Activated CD8-positive, alpha-beta memory T cell treated with anti-CD3 and anti-CD28 coated beads for 36 hours (primary cell): ENCODE results near the gene DARS1. TPM values are rescaled to one million over a fixed set of nuclear protein-coding genes. Genes with fewer than 3 reads are reported as not detected.
"Not testable (repeated sequence)": the region's sequence is repeated elsewhere in the genome, so short reads cannot be mapped to it uniquely, and the experiment has no call there.

ENCODE experiments used
- CTCF ChIA-PET: fragments of 350-600 bp; sonication (Branson Sonifier 250); formaldehyde crosslinking; loops from one replicate; lab custom pipeline; 2021; ENCODE audit warnings: antibody characterized with exemption; lab: Charles Lee
- POLR2A ChIA-PET: fragments of 350-600 bp; sonication (Branson Sonifier 250); formaldehyde crosslinking; loops from one replicate; lab custom pipeline; 2021; ENCODE audit warnings: antibody characterized with exemption; lab: Charles Lee
- total RNA-seq, 2 experiments: library from RNA; stranded (reverse); gene quantifications; one replicate each; pipeline ENCODE4 v1.2.3, GENCODE V29; 2021

DARS1 gene
- total RNA-seq, 2 experiments from 2014 or later = 159 to 160 TPM

DNA sequence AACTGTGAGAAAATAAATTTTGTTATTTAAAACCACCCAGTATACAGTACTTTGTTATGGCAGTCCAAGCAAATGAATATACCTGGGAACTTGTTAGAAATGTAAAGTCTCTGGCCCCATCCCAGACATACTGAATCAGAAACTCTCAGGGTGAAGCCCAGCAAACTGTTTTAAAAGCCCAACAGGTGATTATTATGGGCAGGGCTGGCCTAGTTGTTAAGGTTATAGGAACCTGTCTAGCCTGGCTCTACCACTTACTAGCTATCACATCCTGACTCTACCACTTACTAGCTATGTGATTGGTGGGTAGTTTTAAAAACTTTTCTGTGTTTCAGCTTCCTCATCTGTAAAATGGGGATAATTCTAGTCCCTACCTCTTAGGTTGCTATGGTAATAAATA, 8.0 kb upstream of the DARS1 start:
- ChIA-PET CTCF (no interaction called here), POLR2A (no interaction called here)

DNA sequence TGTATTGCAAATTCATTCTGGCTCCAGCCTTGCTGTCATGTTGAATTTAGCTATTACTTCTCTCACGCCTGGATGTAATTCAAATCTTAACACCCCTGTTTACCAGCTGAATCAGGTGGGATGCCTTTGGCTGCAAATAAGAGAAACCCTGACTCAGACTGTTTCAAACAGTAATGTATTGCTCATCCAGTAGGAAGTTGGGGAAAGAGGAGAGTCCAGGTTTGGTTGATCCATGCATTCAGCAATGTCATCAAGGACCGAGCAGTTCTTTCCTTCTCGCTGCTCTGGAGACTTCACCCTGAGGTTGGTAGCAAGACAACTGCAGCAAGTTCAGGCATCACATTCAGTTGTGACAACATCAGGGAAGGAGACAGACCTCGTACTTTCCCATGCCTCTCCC, 6.4 kb upstream of the DARS1 start:
- CTCF ChIA-PET = no interaction called here
- POLR2A ChIA-PET = no interaction called here

DNA sequence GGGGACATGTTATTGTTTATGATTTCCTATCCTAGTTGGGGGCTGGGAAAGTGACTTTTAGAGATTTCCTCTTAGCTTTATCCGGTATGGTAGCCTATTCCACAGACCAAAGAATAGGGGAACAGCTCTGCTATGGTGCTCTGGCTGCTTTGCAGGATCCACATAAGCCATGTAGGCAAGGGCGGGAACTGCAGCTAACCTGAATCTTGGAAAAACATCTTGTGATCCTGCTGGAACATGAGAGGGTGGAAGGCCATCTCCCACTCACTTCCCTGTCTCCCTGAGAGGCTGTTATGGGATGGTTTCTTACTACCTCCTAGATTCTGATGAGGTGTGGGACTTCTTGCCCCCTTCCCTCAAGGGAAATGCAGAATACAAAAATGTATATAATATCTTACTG, 2.0 kb upstream of the DARS1 start:
- ChIA-PET CTCF (no interaction called here), POLR2A (no interaction called here)

DNA sequence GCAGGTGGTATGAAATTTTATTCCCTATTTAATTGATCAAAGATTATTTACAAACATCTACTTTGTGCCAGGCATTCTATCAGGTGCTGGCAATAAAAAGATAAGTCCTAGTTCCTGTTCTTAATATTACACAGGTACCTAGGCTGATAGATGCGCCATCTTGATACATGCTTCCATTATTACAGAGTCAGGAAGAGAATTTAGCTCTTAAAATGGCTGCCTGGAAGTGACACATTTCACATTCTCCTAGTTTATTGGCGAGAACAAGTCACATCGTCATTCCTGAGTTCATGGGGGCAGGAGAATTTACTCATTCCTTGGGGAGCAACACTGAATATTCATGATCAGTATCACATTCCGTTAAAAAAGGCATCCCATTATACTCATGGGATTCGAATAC, 1.1 kb upstream of the DARS1 start:
- ChIA-PET CTCF (interaction anchor here (1.3 to 2.3 kb wide), 2 partner anchors 63 to 73 kb away, joined by 3 to 7 read pairs; no protein-coding TSS in a partner anchor), POLR2A (interaction anchor here (1.3 to 1.4 kb wide), 2 partner anchors 66 to 391 kb away, joined by 7 read pairs; no protein-coding TSS in a partner anchor)

DNA sequence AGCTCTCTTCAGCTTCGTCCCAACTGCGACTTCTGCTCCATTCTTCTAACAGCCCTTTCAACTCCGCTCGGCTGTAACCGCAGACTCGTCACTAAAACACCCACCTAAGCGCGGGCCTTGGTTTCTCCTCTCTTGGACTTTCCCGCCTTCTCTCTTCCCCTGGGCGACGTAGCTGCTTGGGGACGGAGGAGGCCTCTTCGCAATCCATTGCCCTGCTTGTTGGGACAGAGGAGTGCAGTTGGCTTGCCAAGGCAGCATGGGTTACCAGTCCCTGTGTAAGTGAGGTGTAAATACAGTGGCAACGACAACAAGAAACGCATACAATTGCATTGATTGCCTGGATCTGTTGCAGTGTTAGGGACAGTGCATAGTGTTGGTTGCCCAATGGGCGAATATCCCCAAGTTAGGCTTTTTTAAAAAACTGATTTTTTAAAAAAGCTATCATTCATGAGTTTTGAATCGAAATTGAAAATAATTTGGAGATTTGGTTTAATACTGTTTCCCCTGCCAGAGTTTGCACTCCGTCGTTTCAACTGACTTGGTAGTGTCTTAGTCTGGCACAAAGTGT, 484 bp upstream of the DARS1 start:
- CTCF ChIA-PET = interaction anchor here (1.3 to 2.3 kb wide), 2 partner anchors 64 to 72 kb away, joined by 3 to 7 read pairs; no protein-coding TSS in a partner anchor
- POLR2A ChIA-PET = interaction anchor here (0.6 to 1.4 kb wide), 10 partner anchors 23 to 396 kb away, joined by 3 to 7 read pairs (median 4); no protein-coding TSS in a partner anchor

DNA sequence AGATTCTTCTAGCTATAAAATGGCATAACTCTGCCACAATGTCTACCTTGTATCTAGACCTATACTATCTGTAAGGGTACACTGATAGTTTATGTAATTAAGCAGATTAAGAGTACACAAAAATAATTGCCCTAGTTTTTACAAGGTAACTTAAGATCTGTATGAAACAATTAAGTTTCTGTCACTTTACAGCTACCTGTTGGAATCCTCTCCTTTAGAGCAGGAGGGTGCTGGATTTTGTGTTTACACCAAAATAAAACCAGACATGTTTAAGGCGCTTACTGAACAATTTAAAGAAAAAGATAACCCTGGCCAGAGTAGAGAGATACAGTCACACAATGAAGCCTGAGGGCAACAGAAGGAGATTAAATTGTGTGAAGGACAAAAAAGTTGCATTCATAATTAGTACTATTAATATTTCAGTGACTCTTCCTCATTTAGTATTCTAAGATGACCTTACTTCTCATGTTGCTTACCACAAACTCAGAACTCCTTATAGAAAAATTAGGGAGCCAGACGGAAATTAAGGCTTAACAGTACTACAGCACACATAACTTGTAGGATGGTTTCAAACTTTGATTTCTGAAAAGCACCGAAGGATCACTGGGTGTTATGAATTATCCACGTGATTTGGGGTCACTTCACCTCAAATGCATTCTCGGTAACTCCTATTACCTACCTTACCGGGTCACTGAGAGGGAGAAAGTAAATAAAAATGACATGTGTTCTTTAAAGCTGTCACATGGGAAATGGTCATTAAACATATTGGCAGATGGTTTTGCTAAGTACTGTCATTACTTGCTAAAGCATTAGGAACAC, 1.0 kb downstream of the DARS1 start:
- CTCF ChIA-PET = interaction anchor here (1.1 to 2.3 kb wide), 3 partner anchors 65 to 398 kb away, joined by 3 to 7 read pairs (median 3); no protein-coding TSS in a partner anchor
- POLR2A ChIA-PET = interaction anchor here (0.7 to 1.2 kb wide), 4 partner anchors 68 to 398 kb away, joined by 3 read pairs; no protein-coding TSS in a partner anchor

DNA sequence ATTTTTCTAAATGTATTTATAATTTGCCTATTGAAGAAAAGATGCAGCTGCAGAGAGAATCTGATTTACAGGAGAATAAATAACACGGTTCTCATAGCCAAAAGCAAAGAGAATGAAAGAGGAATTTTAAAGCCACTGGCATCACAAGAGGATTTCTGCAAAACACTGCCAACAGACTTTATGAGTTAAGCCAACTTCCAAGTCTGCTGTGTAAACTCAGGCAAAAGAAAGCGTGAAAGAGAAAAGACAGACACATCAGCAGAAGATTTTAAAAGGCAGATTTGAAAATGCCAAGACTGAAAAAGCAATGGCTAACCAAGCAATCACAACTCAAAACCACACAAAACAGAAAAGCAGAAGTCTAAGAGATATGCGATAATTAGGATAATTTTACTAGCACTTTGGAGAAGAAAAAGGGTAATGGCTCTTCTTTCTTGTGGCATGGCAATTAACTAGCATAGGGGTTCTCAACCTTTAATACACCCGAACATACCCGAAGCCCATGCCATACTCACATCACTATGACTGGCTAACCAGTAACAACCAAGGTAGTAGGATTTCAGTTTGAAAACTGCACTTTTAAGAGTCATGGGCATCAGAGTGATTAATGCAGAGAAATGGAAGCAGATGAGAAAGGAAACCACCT, 4.9 kb downstream of the DARS1 start:
- CTCF ChIA-PET = interaction anchor here (1.4 kb wide), 1 partner anchor 259 kb away, joined by 3 read pairs; no protein-coding TSS in a partner anchor
- POLR2A ChIA-PET = no interaction called here

DNA sequence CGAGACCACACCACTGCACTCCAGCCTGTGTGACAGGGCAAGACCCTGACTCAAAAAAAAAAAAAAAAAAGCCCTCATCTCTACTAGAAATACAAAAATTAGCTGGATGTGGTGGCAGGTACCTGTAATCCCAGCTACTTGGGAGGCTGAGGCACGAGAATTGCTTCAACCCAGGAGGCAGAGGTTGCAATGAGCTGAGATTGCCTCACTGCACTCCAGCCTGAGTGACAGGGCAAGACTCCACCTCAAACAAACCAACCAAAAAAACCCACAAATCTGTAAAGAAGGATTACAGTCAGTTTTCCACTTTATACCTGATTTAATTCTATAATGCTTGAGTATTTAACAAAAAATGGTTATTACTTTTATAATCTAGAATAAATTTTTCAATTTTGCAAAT, 9.7 kb downstream of the DARS1 start:
- CTCF ChIA-PET = interaction anchor here (1.0 kb wide), 1 partner anchor 15 kb away, joined by 3 read pairs; no protein-coding TSS in a partner anchor
- POLR2A ChIA-PET = interaction anchor here (0.6 kb wide), 3 partner anchors 74 to 167 kb away, joined by 3 to 4 read pairs (median 4); no protein-coding TSS in a partner anchor

DNA sequence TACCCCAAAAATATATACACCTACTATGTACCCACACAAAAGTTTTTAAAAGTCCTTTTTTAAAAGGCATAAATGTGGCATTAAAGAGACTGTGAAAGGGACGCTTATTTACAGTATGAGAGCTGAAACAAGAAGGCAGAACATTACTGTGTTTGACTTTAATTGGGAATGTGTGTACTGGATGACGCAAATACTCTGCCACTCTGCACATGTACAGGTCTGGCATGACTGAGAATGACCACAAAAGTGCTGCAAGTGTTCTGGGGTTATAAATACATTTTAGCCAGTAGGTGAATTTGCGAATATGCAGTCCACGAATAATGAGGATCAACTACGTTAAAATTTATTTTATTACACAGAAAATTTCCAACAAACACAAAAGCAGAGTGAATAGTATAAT, 11.4 kb downstream of the DARS1 start:
- ChIA-PET POLR2A (no interaction called here), CTCF (no interaction called here)

DNA sequence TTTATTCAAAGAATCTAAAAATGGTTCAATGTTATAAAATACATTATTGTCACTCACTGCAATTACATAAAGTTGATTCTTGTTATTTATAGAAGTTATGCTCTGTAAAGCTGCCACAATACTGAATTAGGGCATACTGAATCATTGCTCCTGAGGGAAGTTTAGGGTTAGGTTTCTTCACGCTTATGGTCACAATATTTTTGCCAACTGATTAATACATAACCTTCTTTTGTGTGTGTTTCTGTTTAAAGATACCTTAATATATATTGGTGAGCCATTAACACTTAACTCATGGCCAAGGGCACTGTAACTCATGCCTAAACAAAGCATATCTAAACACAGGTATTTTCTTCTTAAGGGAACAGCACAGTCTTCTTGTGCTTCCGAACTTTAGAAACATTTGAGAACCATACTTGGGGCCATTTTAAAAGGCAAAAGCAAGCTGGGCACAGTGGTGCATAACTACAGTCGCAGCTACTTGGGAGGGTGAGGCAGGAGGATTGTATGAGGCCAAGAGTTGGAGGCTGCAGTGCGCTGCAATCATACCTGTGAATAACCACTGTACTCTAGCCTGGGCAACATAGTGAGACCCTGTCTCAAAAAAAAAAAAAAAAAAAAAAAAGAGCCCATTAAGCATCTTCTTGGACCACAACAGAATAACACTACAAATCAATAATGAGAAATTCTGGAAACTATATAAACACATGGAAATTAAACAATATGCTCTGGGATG, 15.6 kb downstream of the DARS1 start:
- CTCF ChIA-PET = no interaction called here
- POLR2A ChIA-PET = no interaction called here

DNA sequence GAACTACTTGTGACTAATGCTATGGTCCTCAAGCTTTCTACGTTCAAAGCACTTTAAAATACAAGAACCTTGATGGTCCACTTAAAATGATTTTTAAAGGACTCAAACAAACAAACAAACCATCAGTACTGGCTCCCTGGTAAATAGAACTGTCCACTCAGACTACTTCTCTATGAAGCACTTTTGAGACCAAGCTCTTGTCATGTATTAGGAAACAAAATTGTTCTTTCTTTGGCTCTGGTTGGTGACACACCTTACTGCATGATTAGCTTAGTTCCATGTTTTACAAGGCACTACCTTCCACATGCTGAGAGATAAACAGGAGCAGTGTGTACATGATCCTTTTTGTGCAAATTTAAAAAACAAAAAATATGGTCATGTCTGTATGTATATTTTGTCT, 19.7 kb downstream of the DARS1 start:
- POLR2A ChIA-PET = interaction anchor here (0.5 kb wide), 1 partner anchor 357 kb away, joined by 4 read pairs; no protein-coding TSS in a partner anchor
- CTCF ChIA-PET = no interaction called here

DNA sequence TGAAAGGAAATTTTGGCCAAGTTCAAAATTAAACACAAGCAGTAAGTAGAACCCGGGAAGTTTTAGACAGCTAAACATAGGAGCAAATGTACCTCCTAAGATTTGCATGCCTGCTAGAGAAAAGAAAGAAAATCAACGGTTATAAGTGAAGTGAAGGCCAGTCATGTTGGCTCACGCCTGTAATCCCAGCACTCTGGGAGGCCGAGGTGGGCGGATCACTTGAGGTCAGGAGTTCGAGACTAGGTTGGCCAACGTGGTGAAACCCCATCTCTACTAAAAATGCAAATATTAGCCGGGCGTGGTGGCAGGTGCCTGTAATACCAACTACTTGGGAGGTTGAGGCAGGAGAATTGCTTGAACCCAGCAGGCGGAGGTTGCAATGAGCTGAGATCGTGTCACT, 21.0 kb downstream of the DARS1 start:
- CTCF ChIA-PET = not testable (repeated sequence)
- POLR2A ChIA-PET = interaction anchor here (0.5 kb wide), 1 partner anchor 36 kb away, joined by 10 read pairs; no protein-coding TSS in a partner anchor

DNA sequence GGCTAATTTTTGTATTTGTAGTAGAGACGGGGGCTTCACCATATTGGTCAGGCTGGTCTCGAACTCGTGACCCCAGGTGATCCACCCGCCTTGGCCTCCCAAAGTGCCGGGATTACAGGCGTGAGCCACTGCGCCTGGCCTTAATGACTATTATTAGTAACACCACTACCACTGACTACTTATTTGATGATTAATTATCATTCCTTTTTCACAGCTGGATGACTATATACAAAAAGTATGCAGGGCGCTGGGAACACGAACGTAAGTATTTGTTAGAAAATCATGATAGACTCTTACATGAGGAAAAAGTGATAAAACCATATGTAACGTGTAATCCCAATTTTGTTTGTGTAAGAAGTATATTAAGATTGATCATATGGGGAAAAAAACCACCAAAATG, 21.6 kb downstream of the DARS1 start:
- ChIA-PET POLR2A (interaction anchor here (0.5 to 0.8 kb wide), 2 partner anchors 36 to 1792 kb away, joined by 5 to 10 read pairs; no protein-coding TSS in a partner anchor), CTCF (no interaction called here)

DNA sequence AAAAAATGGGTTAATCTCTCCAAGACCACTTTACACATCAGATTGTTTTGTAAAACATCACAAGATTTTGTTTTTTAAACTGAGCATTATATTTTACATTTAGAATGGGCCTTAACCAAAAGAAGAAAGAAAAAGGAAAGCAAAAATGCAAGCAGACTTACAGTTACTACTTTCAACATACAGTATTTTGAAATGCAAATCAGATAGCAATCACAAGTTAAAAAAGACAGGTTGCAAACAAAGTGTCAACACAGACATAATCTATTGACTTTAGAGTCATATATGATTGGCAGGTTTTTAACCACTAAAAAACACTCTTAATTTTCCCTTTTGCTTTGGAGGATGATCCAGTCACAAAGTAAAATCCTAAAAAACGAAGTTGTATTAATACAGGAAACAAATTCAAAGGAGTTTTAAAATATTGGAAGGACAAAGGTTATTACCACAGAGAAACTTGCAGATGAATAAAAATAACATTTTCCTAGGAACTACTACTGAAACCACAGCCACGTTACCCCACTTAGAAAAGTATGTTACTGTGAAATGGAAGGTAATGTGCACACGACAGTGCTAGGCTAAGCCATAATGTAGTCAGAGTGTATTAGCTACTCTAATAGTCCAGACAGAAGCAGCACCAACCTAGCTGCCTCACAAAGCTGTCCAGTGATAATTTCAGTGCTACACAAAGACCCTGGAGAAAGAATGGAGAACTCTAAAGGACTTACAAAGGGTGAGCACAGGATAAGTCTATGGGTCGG, 22.9 kb downstream of the DARS1 start:
- ChIA-PET POLR2A (no interaction called here), CTCF (interaction anchor here (0.5 kb wide), 1 partner anchor 28 kb away, joined by 3 read pairs; no protein-coding TSS in a partner anchor)

DNA sequence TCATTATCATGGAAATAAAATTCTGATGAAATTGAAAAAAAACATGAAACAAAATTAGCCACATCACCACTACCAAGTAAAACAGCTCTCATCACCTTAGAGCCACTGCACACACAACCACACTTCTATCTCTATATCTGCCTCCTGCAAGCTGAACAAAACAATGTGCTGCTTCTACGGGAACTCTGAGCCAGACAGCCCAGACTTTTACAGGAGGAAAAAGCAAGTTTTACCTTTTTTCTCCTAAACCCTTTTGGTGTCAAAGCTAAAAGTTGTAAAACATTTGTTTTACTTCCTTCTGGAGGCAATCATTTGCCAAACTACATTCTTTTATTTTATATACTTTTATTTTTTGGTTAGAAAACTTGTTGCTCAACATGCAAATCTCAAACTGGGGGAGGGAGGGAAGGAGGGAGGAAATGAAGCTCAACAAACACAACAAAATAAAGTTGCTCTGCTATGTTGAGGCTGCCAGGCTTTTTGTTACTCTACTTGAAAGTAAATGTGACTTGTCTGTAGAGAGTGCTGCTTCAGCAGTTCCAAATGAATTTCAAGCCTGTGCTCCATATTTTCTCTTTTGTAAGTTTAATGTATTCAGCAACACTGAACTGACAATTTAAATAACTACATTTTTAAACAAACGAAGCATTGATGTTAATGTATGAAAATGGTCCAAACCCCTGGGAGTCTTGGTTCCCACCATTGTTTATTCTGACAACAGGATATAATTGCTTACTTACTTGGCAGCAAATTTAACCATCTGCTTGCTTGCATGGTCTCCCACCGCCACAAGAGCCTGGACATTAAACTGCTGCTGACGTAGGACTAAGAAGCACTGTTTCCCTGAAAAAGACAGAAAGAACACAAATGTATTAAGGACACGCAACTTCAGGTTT, 24.5 kb downstream of the DARS1 start:
- ChIA-PET CTCF (interaction anchor here (0.5 kb wide), 1 partner anchor 12 kb away, joined by 4 read pairs; no protein-coding TSS in a partner anchor), POLR2A (interaction anchor here (1.0 kb wide), 1 partner anchor 421 kb away, joined by 3 read pairs; no protein-coding TSS in a partner anchor)

DNA sequence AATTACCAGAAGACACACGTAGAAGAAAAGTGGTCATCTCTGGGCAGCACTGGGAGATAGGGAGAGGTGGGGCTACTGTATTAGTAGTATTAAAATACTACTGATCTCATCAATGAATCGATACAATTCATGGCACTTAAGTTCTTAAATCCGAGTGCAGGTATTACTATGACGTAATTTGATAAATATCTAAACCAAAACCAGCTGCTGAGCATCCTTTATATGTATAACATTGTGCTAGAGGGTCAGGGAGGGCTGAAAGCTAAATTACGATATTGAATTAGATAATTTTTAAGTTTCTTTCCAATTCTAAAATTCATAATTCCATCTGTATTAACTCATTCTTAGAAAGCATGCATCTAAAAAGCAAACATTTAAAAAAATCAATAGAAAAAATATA, 25.3 kb downstream of the DARS1 start:
- ChIA-PET CTCF (no interaction called here), POLR2A (interaction anchor here (1.0 kb wide), 1 partner anchor 422 kb away, joined by 3 read pairs; no protein-coding TSS in a partner anchor)

DNA sequence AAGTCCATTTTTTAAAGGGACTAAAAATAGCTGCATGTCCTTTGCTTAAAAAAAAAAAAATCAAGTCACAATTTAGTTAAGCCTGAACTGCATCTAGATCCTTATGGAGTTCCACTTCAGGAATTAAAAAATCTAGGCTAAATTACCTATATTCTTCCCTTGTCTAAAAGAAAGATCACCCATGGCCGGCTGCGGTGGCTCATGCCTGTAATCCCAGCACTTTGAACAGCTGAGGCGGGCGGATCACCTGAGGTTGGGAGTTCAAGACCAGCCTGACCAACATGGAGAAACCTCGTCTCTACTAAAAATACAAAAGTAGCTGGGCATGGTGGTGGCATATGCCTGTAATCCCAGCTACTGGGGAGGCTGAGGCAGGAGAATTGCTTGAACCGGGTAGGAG, 26.5 kb downstream of the DARS1 start:
- POLR2A ChIA-PET, CTCF ChIA-PET: not testable (repeated sequence)
